HEK293 (cell line): ENCODE data around the gene RAB42.
A peak's percentile ranks its signal among the peaks of the same experiment; 100 is the strongest.

Experiments used
- CTCF ChIA-PET: fragments of 350-600 bp; formaldehyde crosslinking; extraction: SDS; loops from one replicate; lab custom pipeline; 2021; ENCODE audit warnings: antibody characterized with exemption; lab: Yijun Ruan, JAX
- POLR2A ChIA-PET: fragments of 300-600 bp; formaldehyde crosslinking; extraction: SDS; loops from one replicate; lab custom pipeline; 2020; ENCODE audit warnings: antibody characterized with exemption, inconsistent platforms; lab: Yijun Ruan, JAX
- H3K27ac ChIP-seq: fragments of 200-500 bp; sonication (Bioruptor generic); 2 replicates; pipeline ENCODE4 v1.5.1; 2014; ENCODE audit warnings: low read depth, low read length, control low read depth, inconsistent platforms; ENCODE audit errors: extremely low read depth
- H3K36me3 ChIP-seq, 2 experiments: fragments of 200-500 bp in 1 of 2; sonication (Bioruptor generic) in 1 of 2; 1 replicate in 1 of 2; 2 replicates in 1 of 2; pipeline ENCODE4 v1.5.1; 2014 to 2017; ENCODE audit warnings: inconsistent platforms in 2 of 2, low read length in 2 of 2; ENCODE audit not compliant: control insufficient read depth in 2 of 2, insufficient read depth in 1 of 2
- H3K4me1 ChIP-seq: fragments of 200-500 bp; sonication (Bioruptor generic); 2 replicates; pipeline ENCODE4 v1.5.1; 2014; ENCODE audit warnings: mild to moderate bottlenecking, low read length, inconsistent platforms; ENCODE audit not compliant: control insufficient read depth, insufficient read depth
- H3K4me3 ChIP-seq: 2 replicates; pipeline ENCODE4 v1.5.1; 2011; ENCODE audit warnings: low read depth, mild to moderate bottlenecking, control low read depth, low read length, moderate library complexity
- H3K9me3 ChIP-seq: fragments of 200-500 bp; sonication (Bioruptor generic); 2 replicates; pipeline ENCODE4 v1.5.1; 2014; ENCODE audit warnings: low read depth, low read length, inconsistent platforms; ENCODE audit not compliant: control insufficient read depth, insufficient read depth
- HOXD13 ChIP-seq: sonication (generic); formaldehyde crosslinking; IDR thresholded peaks from 2 replicates; pipeline ENCODE4 v1.8.0; 2022; ENCODE audit warnings: missing genetic modification reagents, borderline replicate concordance
- MZF1 ChIP-seq: fragments of 450-650 bp; formaldehyde crosslinking; IDR thresholded peaks from 2 replicates; pipeline ENCODE4 v1.5.1; 2017; ENCODE audit warnings: missing biosample characterization, missing genetic modification characterization, borderline replicate concordance
- PRDM1 ChIP-seq: fragments of 450-650 bp; formaldehyde crosslinking; IDR thresholded peaks from 2 replicates; pipeline ENCODE4; 2016; ENCODE audit warnings: missing biosample characterization, missing genetic modification characterization
- PRDM2 ChIP-seq: fragments of 450-650 bp; formaldehyde crosslinking; IDR thresholded peaks from 2 replicates; pipeline ENCODE4 v1.5.1; 2016; ENCODE audit warnings: missing biosample characterization, missing genetic modification characterization, borderline replicate concordance
- RBAK ChIP-seq: fragments of 450-650 bp; formaldehyde crosslinking; IDR thresholded peaks from 2 replicates; pipeline ENCODE4 v1.5.1; 2016; ENCODE audit warnings: missing biosample characterization, missing genetic modification characterization
- SP3 ChIP-seq: fragments of 450-650 bp; formaldehyde crosslinking; IDR thresholded peaks from 2 replicates; pipeline ENCODE4 v1.5.1; 2016; ENCODE audit warnings: missing biosample characterization, missing genetic modification characterization
- ZBTB17 ChIP-seq: fragments of 450-650 bp; formaldehyde crosslinking; IDR thresholded peaks from 2 replicates; pipeline ENCODE4 v1.5.1; 2016; ENCODE audit warnings: missing biosample characterization, missing genetic modification characterization
- ZNF114 ChIP-seq: fragments of 450-650 bp; formaldehyde crosslinking; IDR thresholded peaks from 2 replicates; pipeline ENCODE4 v1.5.0; 2017; ENCODE audit warnings: missing biosample characterization, missing genetic modification characterization
- ZNF121 ChIP-seq: fragments of 450-650 bp; formaldehyde crosslinking; IDR thresholded peaks from 2 replicates; pipeline ENCODE4 v1.5.1; 2016; ENCODE audit warnings: missing biosample characterization, missing genetic modification characterization
- ZNF138 ChIP-seq: fragments of 450-650 bp; formaldehyde crosslinking; IDR thresholded peaks from 2 replicates; pipeline ENCODE4 v1.5.1; 2016; ENCODE audit warnings: missing biosample characterization, missing genetic modification characterization, borderline replicate concordance
- ZNF148 ChIP-seq: fragments of 450-650 bp; formaldehyde crosslinking; IDR thresholded peaks from 2 replicates; pipeline ENCODE4 v1.5.0; 2017; ENCODE audit warnings: missing biosample characterization, missing genetic modification characterization, borderline replicate concordance
- ZNF157 ChIP-seq: fragments of 450-650 bp; formaldehyde crosslinking; IDR thresholded peaks from 2 replicates; pipeline ENCODE4 v1.5.1; 2016; ENCODE audit warnings: missing biosample characterization, missing genetic modification characterization
- ZNF394 ChIP-seq: fragments of 450-650 bp; formaldehyde crosslinking; IDR thresholded peaks from 2 replicates; pipeline ENCODE4 v1.5.1; 2016; ENCODE audit warnings: missing biosample characterization, missing genetic modification characterization, mild to moderate bottlenecking, moderate library complexity, borderline replicate concordance
- ZNF423 ChIP-seq: fragments of 450-650 bp; formaldehyde crosslinking; IDR thresholded peaks from 2 replicates; pipeline ENCODE4 v1.5.1; 2016; ENCODE audit warnings: missing biosample characterization, missing genetic modification characterization
- ZNF654 ChIP-seq: fragments of 450-650 bp; formaldehyde crosslinking; IDR thresholded peaks from 2 replicates; pipeline ENCODE4 v1.5.1; 2016; ENCODE audit warnings: low read depth, missing biosample characterization, missing genetic modification characterization
- ZSCAN23 ChIP-seq: fragments of 450-650 bp; formaldehyde crosslinking; IDR thresholded peaks from 2 replicates; pipeline ENCODE4 v1.5.1; 2016; ENCODE audit warnings: missing biosample characterization, missing genetic modification characterization
- ZSCAN30 ChIP-seq: fragments of 450-650 bp; IDR thresholded peaks from 2 replicates; pipeline ENCODE4 v1.5.1; 2018; ENCODE audit warnings: missing biosample characterization, mild to moderate bottlenecking, missing genetic modification characterization, moderate library complexity
- ZXDB ChIP-seq: fragments of 450-650 bp; formaldehyde crosslinking; IDR thresholded peaks from 2 replicates; pipeline ENCODE4 v1.5.1; 2016; ENCODE audit warnings: missing biosample characterization, missing genetic modification characterization
- TF ChIP-seq, protein P1 (sequence below): fragments of 450-650 bp; IDR thresholded peaks from 2 replicates; pipeline ENCODE4 v1.5.1; 2018; ENCODE audit warnings: missing biosample characterization, missing genetic modification characterization

The RAB42 gene

DNA sequence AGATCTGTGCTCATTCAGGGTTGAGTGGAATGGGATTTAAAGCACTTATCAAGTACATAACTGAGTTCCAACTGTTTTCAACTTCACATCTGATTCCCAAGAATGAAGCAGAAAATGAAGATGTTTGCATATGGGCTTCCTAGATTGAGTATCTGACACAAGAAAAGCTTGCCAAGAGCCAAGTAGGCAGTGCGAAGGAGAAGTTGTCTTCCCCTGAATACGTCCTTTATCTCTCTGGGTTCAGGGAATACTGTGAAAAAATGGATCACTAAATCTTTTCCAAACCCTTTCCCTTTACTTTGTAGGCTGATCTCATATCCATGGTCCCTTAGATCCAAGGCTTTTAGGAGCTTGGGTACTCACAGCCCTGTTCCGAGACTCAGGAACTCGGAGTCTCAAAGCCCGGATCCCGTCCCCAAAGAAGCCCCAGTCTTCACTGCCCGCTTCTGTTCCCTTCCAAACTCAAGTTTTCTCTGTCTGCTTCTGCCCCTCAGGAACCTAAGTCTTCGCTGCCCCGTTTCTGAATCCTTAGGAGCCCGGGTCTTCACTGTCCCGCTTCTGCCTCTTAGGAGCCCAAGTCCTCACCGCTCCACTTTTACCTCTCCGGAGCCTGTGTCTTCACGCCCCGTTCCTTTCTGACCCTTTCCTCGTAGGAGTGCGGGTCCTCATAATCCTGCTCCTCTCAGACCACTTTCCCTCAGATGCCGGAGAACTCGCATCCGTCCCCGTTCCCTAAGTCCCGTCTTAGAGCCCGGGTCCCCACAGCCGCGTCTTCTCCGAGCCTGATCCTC lies 50.2 kb downstream of the RAB42 start:
- H3K27ac ChIP-seq: peak overlapping the region; percentile 61
- no peaks in the 10 kb centered on the region for H3K36me3 ChIP-seq
- H3K4me3 ChIP-seq: peak overlapping the region; percentile 75
- POLR2A ChIA-PET: interaction anchor here (0.6 to 3.1 kb wide), 20 partner anchors 17 to 869 kb away, joined by 3 to 44 read pairs (median 4); partner anchors contain the start of genes ATP5IF1, EPB41, GMEB1 and RCC1
- TF ChIP-seq PRDM2 (tag by site-specific recombination) (peak; percentile 44; the same call in 1 of the 2 replicates), PRDM1 (tag by site-specific recombination) (peak; percentile 34; the same call in 1 of the 2 replicates), HOXD13 (CRISPR knock-in tag) (no peak)
- no peaks in the 10 kb centered on the region; the same call in 1 of the 2 replicates for H3K4me1 ChIP-seq
- no peaks in the 10 kb centered on the region for H3K9me3 ChIP-seq
- CTCF ChIA-PET: interaction anchor here (1.1 to 3.2 kb wide), 4 partner anchors 100 to 240 kb away, joined by 3 to 13 read pairs (median 8); no protein-coding TSS in a partner anchor

GRCh38 chr1:28642847-28643635 lies 51.0 kb downstream of the RAB42 start, which contains the start of gene TAF12:
TSS of gene TAF12 (minus strand) at chr1:28643067. CDS start at chr1:28622081, 20,986 bp downstream.
- Histone ChIP-seq H3K4me3 (peak within 1 kb of the TSS; percentile 75), H3K4me1 (no peaks in the 10 kb centered on the region; the same call in 1 of the 2 replicates), H3K27ac (peak within 1 kb of the TSS; percentile 65), H3K9me3 (no peaks in the 10 kb centered on the region), H3K36me3 (no peaks in the 10 kb centered on the region)
- CTCF ChIA-PET: interaction anchor here (0.6 to 2.3 kb wide), 11 partner anchors 11 to 1982 kb away, joined by 3 to 10 read pairs (median 3); partner anchors contain the start of gene YTHDF2
- POLR2A ChIA-PET: interaction anchor here (0.6 to 3.1 kb wide), 30 partner anchors 16 to 870 kb away, joined by 3 to 44 read pairs (median 4); partner anchors contain the start of genes ATP5IF1, EPB41, GMEB1 and MED18
- TF ChIP-seq ZNF121 (tag by site-specific recombination) (0 out of 2 replicates have a peak, but pooled peaks have one; percentile 41), MZF1 (tag by site-specific recombination) (0 out of 2 replicates have a peak, but pooled peaks have one; percentile 19), ZNF157 (tag by site-specific recombination) (no peak), ZSCAN23 (peak; percentile 73; the same call in 1 of the 2 replicates), RBAK (no peak), ZNF394 (tag by site-specific recombination) (peak; percentile 25; the same call in 1 of the 2 replicates), ZNF654 (tag by site-specific recombination) (peak; percentile 33), ZXDB (tag by site-specific recombination) (peak; percentile 82), ZSCAN30 (tag by site-specific recombination) (peak; percentile 73), ZBTB17 (tag by site-specific recombination) (peak; percentile 92), ZNF423 (tag by site-specific recombination) (0 out of 2 replicates have a peak, but pooled peaks have one; percentile 30), ZNF138 (tag by site-specific recombination) (no peak), ZNF148 (no peak), SP3 (tag by site-specific recombination) (peak; percentile 80), ZNF114 (tag by site-specific recombination) (no peak)
- TF ChIP-seq, protein P1, sequence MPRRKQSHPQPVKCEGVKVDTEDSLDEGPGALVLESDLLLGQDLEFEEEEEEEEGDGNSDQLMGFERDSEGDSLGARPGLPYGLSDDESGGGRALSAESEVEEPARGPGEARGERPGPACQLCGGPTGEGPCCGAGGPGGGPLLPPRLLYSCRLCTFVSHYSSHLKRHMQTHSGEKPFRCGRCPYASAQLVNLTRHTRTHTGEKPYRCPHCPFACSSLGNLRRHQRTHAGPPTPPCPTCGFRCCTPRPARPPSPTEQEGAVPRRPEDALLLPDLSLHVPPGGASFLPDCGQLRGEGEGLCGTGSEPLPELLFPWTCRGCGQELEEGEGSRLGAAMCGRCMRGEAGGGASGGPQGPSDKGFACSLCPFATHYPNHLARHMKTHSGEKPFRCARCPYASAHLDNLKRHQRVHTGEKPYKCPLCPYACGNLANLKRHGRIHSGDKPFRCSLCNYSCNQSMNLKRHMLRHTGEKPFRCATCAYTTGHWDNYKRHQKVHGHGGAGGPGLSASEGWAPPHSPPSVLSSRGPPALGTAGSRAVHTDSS (tag by site-specific recombination): no peak
